Transverse colon (tissue), 4 donors: ENCODE data around the gene DSCAM. TPM values are rescaled to one million over a fixed set of nuclear protein-coding genes. Genes with fewer than 3 reads are reported as not detected.

Experiments used
- DNase-seq: peaks from one replicate; pipeline ENCODE4 v3.0.0-alpha.2; 2019
- H3K27ac ChIP-seq, 4 donors: fragments of 200-600 bp; sonication (generic); 2 replicates each; pipeline ENCODE4 v1.5.1; 2016 to 2018; ENCODE audit warnings: inconsistent platforms in 4 of 4
- H3K27me3 ChIP-seq: fragments of 200-600 bp; sonication (generic); 2 replicates; pipeline ENCODE4 v1.5.1; 2017; ENCODE audit warnings: inconsistent platforms
- H3K36me3 ChIP-seq, 4 donors: fragments of 200-600 bp; sonication (generic); 2 replicates each; pipeline ENCODE4 v1.5.1; 2017 to 2019; ENCODE audit warnings: inconsistent platforms in 4 of 4
- H3K4me1 ChIP-seq, 4 donors: fragments of 200-600 bp; sonication (generic); 2 replicates each; pipeline ENCODE4 v1.5.1; 2017 to 2020; ENCODE audit warnings: inconsistent platforms in 4 of 4
- H3K4me3 ChIP-seq, 4 donors: fragments of 200-600 bp; sonication (generic); 1 replicate in 1 of 4; 2 replicates in 3 of 4; pipeline versions ENCODE4 v1.5.1 to v1.6.1; 2017 to 2019; ENCODE audit warnings: inconsistent platforms in 4 of 4
- H3K9me3 ChIP-seq, 2 donors: fragments of 200-600 bp; sonication (generic); 2 replicates each; pipeline ENCODE4 v1.5.1; 2017 to 2019; ENCODE audit warnings: inconsistent platforms in 2 of 2
- EP300 ChIP-seq: sonication (generic); formaldehyde crosslinking; IDR thresholded peaks from one replicate; pipeline ENCODE4 v1.6.1; 2017; ENCODE audit warnings: antibody characterized with exemption, low read depth
- POLR2A ChIP-seq: fragments of 450-650 bp; IDR thresholded peaks from one replicate; pipeline ENCODE4 v1.6.1; 2016; ENCODE audit warnings: antibody characterized with exemption, mild to moderate bottlenecking, moderate library complexity
- POLR2AphosphoS5 ChIP-seq, 3 donors: sonication (generic); formaldehyde crosslinking; IDR thresholded peaks; one replicate each; pipeline ENCODE4 v1.6.1; 2016; ENCODE audit warnings: antibody characterized with exemption in 3 of 3
- WGBS, 2 donors: methylation state at CpG; one replicate each; pipeline ENCODE4 v1.1.5; 2018; ENCODE audit warnings: low coverage in 1 of 2; 5-methylcytosine and 5-hydroxymethylcytosine counted together
- in situ Hi-C, 4 donors: fragments of 200-750 bp; cut with MboI; loops; one replicate each; pipeline versions ENCODE4 v1.15.0 to v1.15.1; 2017; ENCODE audit warnings: low sequenced_read_pairs in 3 of 4, low pct_ligation_motif_present in 1 of 4, low pct_unique_long_range_greater_than_20kb in 1 of 4
- intact Hi-C: fragments of 100-400 bp; cut with DNase I; formaldehyde crosslinking; loops from one replicate; pipeline ENCODE4 v1.15.1; 2023; ENCODE audit warnings: low total_unique reads
- total RNA-seq, 4 donors: library from RNA; depleted of rRNA; stranded (reverse); fragments of >200 nt; gene quantifications; one replicate each; pipeline ENCODE4 v1.1.0, GENCODE V29; 2016
- TF ChIP-seq, protein P1 (sequence below), 5 experiments: fragments of 200-600 bp in 3 of 5; fragments of 450-650 bp in 2 of 5; sonication (generic) in 3 of 5; IDR thresholded peaks; 1 replicate in 2 of 5; 2 replicates in 3 of 5; pipeline ENCODE4 v1.5.1; 2016 to 2017; ENCODE audit warnings: antibody characterized with exemption in 5 of 5, inconsistent platforms in 3 of 5, mild to moderate bottlenecking in 2 of 5, moderate library complexity in 1 of 5

Gene DSCAM
- total RNA-seq, 4 donors from 2014 or later = 0.16 TPM; not detected in 3

DNA sequence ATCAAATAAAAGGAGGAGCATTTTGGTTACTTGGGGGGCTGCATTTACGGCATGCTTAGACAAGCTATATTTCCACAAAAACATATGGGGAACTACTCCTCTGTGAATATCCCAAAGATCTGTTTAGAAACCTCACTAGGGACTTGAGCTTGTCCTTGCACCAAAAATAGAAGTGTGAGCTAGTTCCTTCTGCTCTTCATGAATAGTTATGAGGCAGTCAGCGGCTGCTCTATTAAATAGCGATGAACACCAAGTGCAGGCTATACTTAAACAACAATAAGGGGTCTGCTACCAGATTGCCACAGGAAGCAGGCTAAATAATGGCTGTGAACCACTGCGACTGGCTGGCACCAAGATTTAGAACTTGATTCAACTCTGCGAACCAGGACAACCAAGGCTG, 789.6 kb downstream of the DSCAM start:
- WGBS, 2 donors = 83 to 84% methylated on average over 1 to 5 of the region's 5 CpGs
- no peaks in the 10 kb centered on the region for H3K9me3 ChIP-seq
- no peak for DNase-seq
- TF ChIP-seq POLR2AphosphoS5 (IDR thresholded peaks at IDR 0.05) (no peak), POLR2A (no peak), EP300 (no peak)
- TF ChIP-seq, protein P1, sequence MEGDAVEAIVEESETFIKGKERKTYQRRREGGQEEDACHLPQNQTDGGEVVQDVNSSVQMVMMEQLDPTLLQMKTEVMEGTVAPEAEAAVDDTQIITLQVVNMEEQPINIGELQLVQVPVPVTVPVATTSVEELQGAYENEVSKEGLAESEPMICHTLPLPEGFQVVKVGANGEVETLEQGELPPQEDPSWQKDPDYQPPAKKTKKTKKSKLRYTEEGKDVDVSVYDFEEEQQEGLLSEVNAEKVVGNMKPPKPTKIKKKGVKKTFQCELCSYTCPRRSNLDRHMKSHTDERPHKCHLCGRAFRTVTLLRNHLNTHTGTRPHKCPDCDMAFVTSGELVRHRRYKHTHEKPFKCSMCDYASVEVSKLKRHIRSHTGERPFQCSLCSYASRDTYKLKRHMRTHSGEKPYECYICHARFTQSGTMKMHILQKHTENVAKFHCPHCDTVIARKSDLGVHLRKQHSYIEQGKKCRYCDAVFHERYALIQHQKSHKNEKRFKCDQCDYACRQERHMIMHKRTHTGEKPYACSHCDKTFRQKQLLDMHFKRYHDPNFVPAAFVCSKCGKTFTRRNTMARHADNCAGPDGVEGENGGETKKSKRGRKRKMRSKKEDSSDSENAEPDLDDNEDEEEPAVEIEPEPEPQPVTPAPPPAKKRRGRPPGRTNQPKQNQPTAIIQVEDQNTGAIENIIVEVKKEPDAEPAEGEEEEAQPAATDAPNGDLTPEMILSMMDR (IDR thresholded peaks at IDR 0.05) = no peak
- in situ Hi-C loops = no loop called here
- H3K36me3 ChIP-seq = no peaks in the 10 kb centered on the region
- peaks cover 0 to 7% (median 2%) of the 10 kb centered on the region in 4 donors for H3K4me1 ChIP-seq
- H3K4me3 ChIP-seq = no peak overlapping the region
- intact Hi-C loops = no loop called here
- H3K27ac ChIP-seq = no peak overlapping the region
- no peaks in the 10 kb centered on the region for H3K27me3 ChIP-seq

DNA sequence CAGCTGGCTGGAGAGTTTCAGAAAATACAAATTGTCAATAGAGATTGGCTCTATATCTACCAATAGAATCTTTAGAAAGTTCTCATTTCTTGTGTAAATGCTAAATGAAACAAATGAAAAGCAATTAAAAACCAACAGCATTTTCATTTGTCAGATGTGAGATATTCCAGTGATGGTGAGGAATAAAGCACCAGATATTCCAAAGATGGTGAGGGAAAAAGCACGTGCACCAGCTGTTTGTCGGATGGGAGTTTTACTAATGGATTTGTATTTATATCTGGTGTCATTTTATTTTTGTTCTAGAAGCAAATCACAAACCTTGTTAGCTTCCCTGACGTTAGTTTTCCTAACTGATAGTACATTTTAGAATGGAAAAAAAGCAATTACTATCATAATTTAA, 790.9 kb downstream of the DSCAM start:
- no peak for DNase-seq
- Histone ChIP-seq H3K4me3 (no peak overlapping the region), H3K27ac (no peak overlapping the region), H3K9me3 (no peaks in the 10 kb centered on the region), H3K4me1 (peaks cover 0 to 7% (median 3%) of the 10 kb centered on the region in 4 donors), H3K36me3 (no peaks in the 10 kb centered on the region), H3K27me3 (no peaks in the 10 kb centered on the region)
- intact Hi-C loops (no loop called here), in situ Hi-C loops (no loop called here)
- TF ChIP-seq POLR2AphosphoS5 (IDR thresholded peaks at IDR 0.05) (no peak), EP300 (no peak), POLR2A (no peak)
- TF ChIP-seq, protein P1 (IDR thresholded peaks at IDR 0.05) = no peak
- WGBS, 2 donors = 58 to 63% methylated on average over 3 of the region's 3 CpGs

DNA sequence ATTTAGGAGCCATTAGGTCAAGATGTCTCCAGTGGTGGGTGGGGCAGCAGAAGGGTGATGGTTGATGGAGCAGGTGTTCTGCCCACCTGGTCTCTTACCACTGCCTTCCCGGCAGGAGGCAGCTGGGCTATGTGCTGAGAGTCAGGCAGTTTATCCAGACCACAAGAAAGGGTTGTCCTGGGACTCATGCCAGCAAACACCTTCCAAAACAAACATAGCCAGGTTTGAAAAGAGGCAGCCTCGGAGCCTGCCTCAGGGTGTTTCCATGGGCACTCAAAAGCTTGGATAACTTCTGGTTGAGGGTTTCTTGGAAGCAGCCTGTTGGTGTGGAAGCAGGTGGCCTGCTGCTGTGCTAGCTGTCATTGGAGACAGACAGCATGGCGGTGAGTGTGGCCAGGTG, 792.6 kb downstream of the DSCAM start:
- 28 to 80% methylated on average over 1 to 3 of the region's 3 CpGs for WGBS, 2 donors
- Histone ChIP-seq H3K9me3 (no peaks in the 10 kb centered on the region), H3K4me1 (peaks cover 0 to 13% (median 6%) of the 10 kb centered on the region in 4 donors), H3K27me3 (no peaks in the 10 kb centered on the region), H3K4me3 (no peak overlapping the region), H3K27ac (peak overlapping the region; percentile 67 to 88 (median 76)), H3K36me3 (no peaks in the 10 kb centered on the region)
- intact Hi-C loops (no loop called here), in situ Hi-C loops (no loop called here)
- TF ChIP-seq EP300 = peak; percentile 42
- peak in 2 of 3 donors; percentile 76 to 89 for TF ChIP-seq POLR2AphosphoS5 (IDR thresholded peaks at IDR 0.05)
- TF ChIP-seq, protein P1 (IDR thresholded peaks at IDR 0.05) = no peak
- peak; percentile 68 for DNase-seq

GRCh38 chr21:40053007-40053406, 794.0 kb downstream of the DSCAM start:
- TF ChIP-seq, protein P1 (IDR thresholded peaks at IDR 0.05) = no peak
- peak; percentile 37 to 73 (median 63) for TF ChIP-seq POLR2AphosphoS5 (IDR thresholded peaks at IDR 0.05)
- peak; percentile 54 for TF ChIP-seq EP300
- no peak for TF ChIP-seq POLR2A
- H3K4me3 ChIP-seq = no peak overlapping the region
- intact Hi-C loops = no loop called here
- no peaks in the 10 kb centered on the region for H3K27me3 ChIP-seq
- 56 to 77% methylated on average over 6 to 11 of the region's 11 CpGs for WGBS, 2 donors
- peak; percentile 13 for DNase-seq
- no peaks in the 10 kb centered on the region for H3K36me3 ChIP-seq
- in situ Hi-C loops = no loop called here
- H3K9me3 ChIP-seq = no peaks in the 10 kb centered on the region
- peak overlapping the region; percentile 67 to 88 (median 76) for H3K27ac ChIP-seq
- peaks cover 0 to 13% (median 8%) of the 10 kb centered on the region in 4 donors for H3K4me1 ChIP-seq
